ENCODE results near the gene ITGA6.

GRCh38 chr2:172415865-172416183, 11.6 kb upstream of the ITGA6 start:
- TF ChIP-seq CTCF (IDR thresholded peaks at IDR 0.05; ENCODE audit: poor library complexity) (no peak), EZH2 (IDR thresholded peaks at IDR 0.05; ENCODE audit: borderline replicate concordance) (no peak)
